ENCODE measurements around the gene CIAO2A.
"Not testable (repeated sequence)": the region's sequence is repeated elsewhere in the genome, so short reads cannot be mapped to it uniquely, and the experiment has no call there.

The CIAO2A gene

GRCh38 chr15:64093627-64094417 lies at the start of gene CIAO2A:
Gene CIAO2A, minus strand, starts transcription at chr15:64093838. Its CDS starts 70 bp downstream, at chr15:64093768.
- DNase-seq = peak; percentile 92

GRCh38 chr15:64143276-64143675 lies 49.6 kb upstream of the CIAO2A start:
- no peak for DNase-seq

- DNase-seq = no peak
Measured at GRCh38 chr15:64141798-64142512, 48.3 kb upstream of the CIAO2A start.

GRCh38 chr15:64138331-64138941 lies 44.8 kb upstream of the CIAO2A start:
- no peak for DNase-seq

- DNase-seq = no peak
Measured at GRCh38 chr15:64137226-64137833, 43.7 kb upstream of the CIAO2A start.

GRCh38 chr15:64136347-64136746 lies 42.7 kb upstream of the CIAO2A start:
- DNase-seq = no peak

GRCh38 chr15:64134345-64134829 lies 40.7 kb upstream of the CIAO2A start:
- no peak for DNase-seq

- DNase-seq = no peak
Measured at GRCh38 chr15:64133623-64134344, 40.1 kb upstream of the CIAO2A start.

GRCh38 chr15:64132217-64132616 lies 38.6 kb upstream of the CIAO2A start:
- no peak for DNase-seq

- DNase-seq = no peak
Measured at GRCh38 chr15:64131547-64131946, 37.9 kb upstream of the CIAO2A start.

GRCh38 chr15:64130159-64130558 lies 36.5 kb upstream of the CIAO2A start:
- no peak for DNase-seq

GRCh38 chr15:64127521-64128270 lies 34.1 kb upstream of the CIAO2A start:
- no peak for DNase-seq

- no peak for DNase-seq
Measured at GRCh38 chr15:64125978-64126377, 32.3 kb upstream of the CIAO2A start.

GRCh38 chr15:64122936-64123351 lies 29.3 kb upstream of the CIAO2A start:
- DNase-seq = no peak

GRCh38 chr15:64122444-64122843 lies 28.8 kb upstream of the CIAO2A start:
- DNase-seq = no peak

- no peak for DNase-seq
Measured at GRCh38 chr15:64121614-64122013, 28.0 kb upstream of the CIAO2A start.

GRCh38 chr15:64120322-64120721 lies 26.7 kb upstream of the CIAO2A start:
- DNase-seq = not testable (repeated sequence)

GRCh38 chr15:64117759-64118487 lies 24.3 kb upstream of the CIAO2A start:
- no peak for DNase-seq

GRCh38 chr15:64112904-64113303 lies 19.3 kb upstream of the CIAO2A start:
- DNase-seq = no peak

GRCh38 chr15:64112073-64112772 lies 18.6 kb upstream of the CIAO2A start:
- no peak for DNase-seq
